Measurements from ENCODE around the gene CLEC1A.

The CLEC1A gene

GRCh38 chr12:10110256-10110844 lies 11.6 kb upstream of the CLEC1A start:
- TF ChIP-seq CTCF (IDR thresholded peaks at IDR 0.05; ENCODE audit: low read depth, low read length): no peak
- DNase-seq (ENCODE audit: low read depth, low spot score): no peak
- in situ Hi-C loops (cut with HindIII; ENCODE audit: low sequenced_read_pairs): no loop called here
- H3K4me3 ChIP-seq (ENCODE audit: low read depth, low read length): no peak overlapping the region

GRCh38 chr12:10102322-10102721 lies 3.5 kb upstream of the CLEC1A start:
- DNase-seq (ENCODE audit: low read depth, low spot score): no peak
- in situ Hi-C loops (cut with HindIII; ENCODE audit: low sequenced_read_pairs): no loop called here
- no peak overlapping the region for H3K4me3 ChIP-seq (ENCODE audit: low read depth, low read length)
- no peak for TF ChIP-seq CTCF (IDR thresholded peaks at IDR 0.05; ENCODE audit: low read depth, low read length)

DNA sequence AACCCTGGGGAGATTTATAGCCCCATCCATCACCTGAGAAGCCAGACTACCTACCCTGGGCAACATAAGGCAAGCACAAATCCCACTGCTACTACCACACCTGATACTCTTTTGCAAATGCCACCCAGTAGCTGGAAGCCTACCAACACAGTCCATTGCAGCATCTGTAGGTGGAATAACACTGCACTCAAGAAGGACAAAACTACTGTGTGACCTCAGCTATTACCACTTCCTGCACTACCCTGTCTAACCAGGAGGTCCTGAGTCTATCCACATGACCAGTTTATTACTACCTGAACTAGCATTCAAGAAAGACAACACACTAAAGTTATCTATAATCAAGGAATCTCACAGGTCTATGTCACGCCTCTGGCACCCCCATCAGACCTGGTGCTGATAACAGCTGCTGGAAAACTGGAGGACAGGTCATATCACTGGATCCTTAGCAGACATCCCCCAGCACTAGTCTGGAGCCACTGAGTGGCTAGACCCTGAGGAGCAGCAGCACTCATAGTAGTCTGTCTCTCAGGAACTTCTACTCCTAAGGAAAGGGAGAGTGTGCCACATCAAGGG lies 2.9 kb upstream of the CLEC1A start:
- DNase-seq (ENCODE audit: low read depth, low spot score): no peak
- no peak for TF ChIP-seq CTCF (IDR thresholded peaks at IDR 0.05; ENCODE audit: low read depth, low read length)
- in situ Hi-C loops (cut with HindIII; ENCODE audit: low sequenced_read_pairs): no loop called here
- no peak overlapping the region for H3K4me3 ChIP-seq (ENCODE audit: low read depth, low read length)

GRCh38 chr12:10101042-10101579 lies 2.3 kb upstream of the CLEC1A start:
- H3K4me3 ChIP-seq (ENCODE audit: low read depth, low read length): no peak overlapping the region
- no peak for TF ChIP-seq CTCF (IDR thresholded peaks at IDR 0.05; ENCODE audit: low read depth, low read length)
- in situ Hi-C loops (cut with HindIII; ENCODE audit: low sequenced_read_pairs): no loop called here
- peak; percentile 44 for DNase-seq (ENCODE audit: low read depth, low spot score)

DNA sequence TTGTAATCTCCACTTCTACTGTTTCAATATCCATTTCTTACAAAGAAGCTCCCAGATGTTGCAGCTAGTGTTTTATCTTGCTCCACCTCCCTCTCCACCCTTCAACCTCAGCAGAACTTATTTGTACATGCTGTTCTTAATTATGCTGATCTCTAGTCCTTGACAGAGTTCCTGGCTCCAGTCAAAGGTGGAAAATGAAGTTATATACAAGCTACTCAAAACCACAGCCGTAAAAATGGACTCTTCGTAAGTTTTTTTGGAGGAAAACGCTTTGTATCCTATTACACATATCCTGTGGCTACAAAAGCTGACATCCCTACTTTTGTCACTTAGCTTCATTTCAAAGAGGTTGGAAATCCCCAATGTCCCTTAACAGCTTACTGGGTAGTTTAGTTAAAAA lies 1.3 kb downstream of the CLEC1A start:
- H3K4me3 ChIP-seq (ENCODE audit: low read depth, low read length): no peak overlapping the region
- in situ Hi-C loops (cut with HindIII; ENCODE audit: low sequenced_read_pairs): no loop called here
- peak; percentile 5 for DNase-seq (ENCODE audit: low read depth, low spot score)
- no peak for TF ChIP-seq CTCF (IDR thresholded peaks at IDR 0.05; ENCODE audit: low read depth, low read length)

GRCh38 chr12:10095971-10096370 lies 2.8 kb downstream of the CLEC1A start:
- no peak for TF ChIP-seq CTCF (IDR thresholded peaks at IDR 0.05; ENCODE audit: low read depth, low read length)
- no peak for DNase-seq (ENCODE audit: low read depth, low spot score)
- in situ Hi-C loops (cut with HindIII; ENCODE audit: low sequenced_read_pairs): no loop called here
- no peak overlapping the region for H3K4me3 ChIP-seq (ENCODE audit: low read depth, low read length)
